ENCODE results near the gene TMED6.

- TF ChIP-seq CTCF (conservative IDR thresholded peaks at IDR 0.05 in 1 of 2, IDR thresholded peaks at IDR 0.05 in 1 of 2; ENCODE audit: low read depth in 1 of 2, low read length in 2 of 2): no peak
- no peak for TF ChIP-seq EZH2 (IDR thresholded peaks at IDR 0.05; ENCODE audit: low read length, missing control alignments)
Observed at GRCh38 chr16:69301861-69302260, 49.7 kb downstream of the TMED6 start.

All from fibroblast of lung (primary cell).